A673 (cell line): ENCODE data around the gene KLRF1. TPM values are rescaled to one million over a fixed set of nuclear protein-coding genes. Genes with fewer than 3 reads are reported as not detected.

Experiments
- BruUV-seq: library from RNA; stranded (reverse); fragments of 400-500 nt; replicated peaks from 2 replicates; lab custom pipeline; 2021; lab: Mats Ljungman, UMichigan
- CTCF ChIA-PET: fragments of 300-600 bp; sonication (Branson Sonifier 250); formaldehyde crosslinking; loops from one replicate; lab custom pipeline; 2022; ENCODE audit warnings: antibody characterized with exemption; lab: Charles Lee
- POLR2A ChIA-PET: fragments of 300-600 bp; sonication (Branson Sonifier 250); formaldehyde crosslinking; loops from one replicate; lab custom pipeline; 2022; ENCODE audit warnings: antibody characterized with exemption; ENCODE audit not compliant: low non-redundant PET; lab: Charles Lee
- DNase-seq: peaks from one replicate; pipeline ENCODE4 v3.0.0-alpha.2; 2015; ENCODE audit warnings: low spot score
- H3K27ac ChIP-seq: fragments of 200-600 bp; sonication (generic); 2 replicates; pipeline ENCODE4 v1.5.1; 2016; ENCODE audit warnings: mixed run types, low read depth, mild to moderate bottlenecking, mixed read lengths, antibody characterized with exemption, low read length; ENCODE audit not compliant: poor library complexity, severe bottlenecking
- H3K27me3 ChIP-seq: fragments of 200-600 bp; sonication (generic); replicated peaks from 2 replicates; pipeline ENCODE4 v1.6.1; 2017; ENCODE audit warnings: mixed run types, low read depth, mild to moderate bottlenecking, mixed read lengths, antibody characterized with exemption, low read length; ENCODE audit not compliant: insufficient read depth, poor library complexity
- H3K36me3 ChIP-seq: fragments of 200-600 bp; sonication (generic); 2 replicates; pipeline ENCODE4 v1.6.1; 2016; ENCODE audit warnings: mixed run types, mild to moderate bottlenecking, mixed read lengths, antibody characterized with exemption, low read length; ENCODE audit not compliant: insufficient read depth, poor library complexity, severe bottlenecking
- H3K4me1 ChIP-seq: fragments of 200-600 bp; sonication (generic); 2 replicates; pipeline ENCODE4 v1.6.1; 2017; ENCODE audit warnings: mixed run types, mild to moderate bottlenecking, mixed read lengths, antibody characterized with exemption, low read length; ENCODE audit not compliant: insufficient read depth, poor library complexity, severe bottlenecking
- H3K4me3 ChIP-seq: fragments of 200-600 bp; sonication (generic); 2 replicates; pipeline ENCODE4 v1.5.1; 2016; ENCODE audit warnings: low read depth, mixed run types, mild to moderate bottlenecking, mixed read lengths, low read length; ENCODE audit not compliant: poor library complexity, severe bottlenecking
- H3K9me3 ChIP-seq: fragments of 200-600 bp; sonication (generic); 2 replicates; pipeline ENCODE4 v1.6.1; 2016; ENCODE audit warnings: mixed run types, low read depth, mild to moderate bottlenecking, mixed read lengths, antibody characterized with exemption, low read length; ENCODE audit not compliant: poor library complexity, severe bottlenecking
- CTCF ChIP-seq: fragments of 300-800, 200-600 bp; sonication (generic); conservative IDR thresholded peaks from 2 replicates; pipeline ENCODE4 v1.5.1; 2017; ENCODE audit warnings: low read depth, mild to moderate bottlenecking, antibody characterized with exemption, low read length, moderate library complexity, mixed read lengths
- EZH2 ChIP-seq: fragments of 200-600 bp; sonication (generic); IDR thresholded peaks from 2 replicates; pipeline ENCODE4 v1.6.1; 2017; ENCODE audit warnings: borderline replicate concordance, low read depth, mild to moderate bottlenecking, mixed read lengths, antibody characterized with exemption, low read length; ENCODE audit not compliant: poor library complexity, severe bottlenecking
- intact Hi-C: fragments of 100-400 bp; cut with micrococcal nuclease; formaldehyde crosslinking; loops from one replicate; pipeline ENCODE4 v1.10.0; 2022; ENCODE audit not compliant: unreplicated experiment
- total RNA-seq: library from RNA; stranded (reverse); gene quantifications from 2 replicates; pipeline ENCODE4 v1.2.3, GENCODE V29; 2021

The KLRF1 gene
- total RNA-seq, 1 experiment from 2014 or later = not detected

- no peaks in the 10 kb centered on the region for H3K36me3 ChIP-seq
- TF ChIP-seq EZH2 (no peak), CTCF (no peak)
- no peak overlapping the region for H3K27ac ChIP-seq
- BruUV-seq = no TSS peak
- POLR2A ChIA-PET = no interaction called here
- no peak for DNase-seq
- CTCF ChIA-PET = no interaction called here
- H3K27me3 ChIP-seq = no peaks in the 10 kb centered on the region
- H3K9me3 ChIP-seq = no peaks in the 10 kb centered on the region
- H3K4me3 ChIP-seq = no peak overlapping the region
- intact Hi-C loops = no loop called here
- H3K4me1 ChIP-seq = no peaks in the 10 kb centered on the region
Observed at GRCh38 chr12:9786726-9787717, 40.3 kb upstream of the KLRF1 start.

- Histone ChIP-seq H3K27me3 (no peaks in the 10 kb centered on the region), H3K4me3 (no peak overlapping the region), H3K4me1 (peaks cover 10% of the 10 kb centered on the region), H3K9me3 (no peaks in the 10 kb centered on the region), H3K27ac (no peak overlapping the region), H3K36me3 (no peaks in the 10 kb centered on the region)
- no peak for TF ChIP-seq EZH2
- no peak for TF ChIP-seq CTCF
- POLR2A ChIA-PET = no interaction called here
- intact Hi-C loops = no loop called here
- no TSS peak for BruUV-seq
- CTCF ChIA-PET = no interaction called here
- DNase-seq = no peak
Observed at GRCh38 chr12:9792185-9792900, 34.9 kb upstream of the KLRF1 start.

GRCh38 chr12:9792961-9793617, 34.2 kb upstream of the KLRF1 start:
- intact Hi-C loops = no loop called here
- Histone ChIP-seq H3K4me3 (no peak overlapping the region), H3K36me3 (no peaks in the 10 kb centered on the region), H3K4me1 (peaks cover 12% of the 10 kb centered on the region), H3K9me3 (no peaks in the 10 kb centered on the region), H3K27ac (no peak overlapping the region), H3K27me3 (no peaks in the 10 kb centered on the region)
- DNase-seq = no peak
- CTCF ChIA-PET = no interaction called here
- no TSS peak for BruUV-seq
- TF ChIP-seq EZH2 = no peak
- TF ChIP-seq CTCF = no peak
- POLR2A ChIA-PET = no interaction called here
